ENCODE results near the gene MYOD1.

DNA sequence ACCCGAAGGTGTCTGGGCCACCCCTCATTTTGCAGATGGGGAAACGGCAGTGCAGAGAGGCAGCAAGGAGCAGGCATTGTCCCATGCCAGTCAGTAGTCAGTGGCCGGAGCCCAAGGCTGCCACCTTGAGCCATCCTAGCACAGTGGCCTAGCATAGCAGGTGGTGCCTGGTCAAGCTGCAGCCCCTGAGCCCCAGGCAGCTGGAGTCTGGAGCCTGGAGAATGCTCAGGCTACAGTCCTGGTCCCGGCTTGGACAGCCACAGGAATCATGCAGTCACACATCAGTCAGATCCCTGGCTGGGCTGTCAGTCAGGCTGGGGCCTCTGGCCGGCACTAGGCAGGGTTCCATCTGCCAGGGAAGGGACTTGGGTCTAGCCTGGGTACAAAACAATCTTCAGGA is 33.8 kb downstream of the MYOD1 start:
- no peak for TF ChIP-seq CTCF (IDR thresholded peaks at IDR 0.05)
- no peak for TF ChIP-seq POLR2A (IDR thresholded peaks at IDR 0.05)
- TF ChIP-seq EP300 (IDR thresholded peaks at IDR 0.05; ENCODE audit: low read depth): no peak
- TF ChIP-seq POLR2AphosphoS5 (IDR thresholded peaks at IDR 0.05): no peak

All from transverse colon (tissue), 4 donors.